Heart left ventricle (tissue), 16 donors: Measurements from ENCODE around the gene SLC29A3. TPM values are rescaled to one million over a fixed set of nuclear protein-coding genes. Genes with fewer than 3 reads are reported as not detected.

Experiments
- ATAC-seq, 4 donors: fragments of 200-7000 bp; cut with Tn5 transposase; one replicate each; pipeline ENCODE4 v1.9.1; 2020 to 2022; ENCODE audit warnings: moderate library complexity in 4 of 4, mild to moderate bottlenecking in 3 of 4, moderate number of reproducible peaks in 1 of 4
- DNase-seq, 5 donors: peaks; one replicate each; pipeline ENCODE4 v3.0.0-alpha.2; 2020
- H3K27ac ChIP-seq, 12 donors: fragments of 200-600 bp; sonication (generic) in 4 of 12; one replicate each; pipeline versions ENCODE4 v1.5.0 to v1.8.0; 2016 to 2022; ENCODE audit warnings: mild to moderate bottlenecking in 2 of 12
- H3K27me3 ChIP-seq, 9 donors: fragments of 200-600 bp; sonication (generic) in 2 of 9; one replicate each; pipeline versions ENCODE4 v1.5.1 to v1.8.0; 2016 to 2022; ENCODE audit warnings: mild to moderate bottlenecking in 3 of 9
- H3K36me3 ChIP-seq, 9 donors: fragments of 200-600 bp; sonication (generic) in 2 of 9; one replicate each; pipeline versions ENCODE4 v1.5.0 to v1.8.0; 2018 to 2022; ENCODE audit warnings: mild to moderate bottlenecking in 2 of 9
- H3K4me1 ChIP-seq, 12 donors: fragments of 200-600 bp; sonication (generic) in 4 of 12; one replicate each; pipeline versions ENCODE4 v1.5.0 to v1.8.0; 2016 to 2022; ENCODE audit warnings: mild to moderate bottlenecking in 3 of 12
- H3K4me3 ChIP-seq, 12 donors: fragments of 200-600 bp; sonication (generic) in 4 of 12; one replicate each; pipeline versions ENCODE4 v1.5.0 to v1.8.0; 2017 to 2022; ENCODE audit warnings: mild to moderate bottlenecking in 9 of 12, moderate library complexity in 4 of 12
- H3K9me3 ChIP-seq, 12 donors: fragments of 200-600 bp; sonication (generic) in 4 of 12; one replicate each; pipeline versions ENCODE4 v1.5.0 to v1.8.0; 2016 to 2022; ENCODE audit warnings: mild to moderate bottlenecking in 1 of 12
- CTCF ChIP-seq, 12 donors: fragments of 200-600 bp; sonication (generic) in 4 of 12; IDR thresholded peaks; one replicate each; pipeline versions ENCODE4 v1.5.0 to v1.8.0; 2018 to 2022; ENCODE audit warnings: antibody characterized with exemption in 12 of 12, mild to moderate bottlenecking in 5 of 12
- POLR2A ChIP-seq, 2 donors: fragments of 450-650 bp; IDR thresholded peaks; one replicate each; pipeline ENCODE4 v1.6.1; 2017; ENCODE audit warnings: antibody characterized with exemption in 2 of 2, mild to moderate bottlenecking in 2 of 2, moderate library complexity in 2 of 2
- WGBS, 4 donors: extraction: QIAGEN DNeasy Blood & Tissue Kit in 2 of 4; methylation state at CpG; one replicate each; pipeline versions ENCODE4 v1.1.5 to v1.1.7; 2013 to 2018; 5-methylcytosine and 5-hydroxymethylcytosine counted together
- intact Hi-C, 10 donors: fragments of 100-400 bp; cut with DNase I; formaldehyde crosslinking; loops; one replicate each; pipeline versions ENCODE4 v1.11.1 to v1.14.2; 2022
- polyA plus RNA-seq, 2 donors: library from polyadenylated mRNA; stranded (reverse); fragments of 200-250 nt; gene quantifications; one replicate each; pipeline ENCODE4 v1.2.3, GENCODE V29; 2013
- total RNA-seq, 9 donors: library from RNA; depleted of rRNA in 2 of 9; stranded (reverse); fragments of >200 nt in 2 of 9; fragmentation: NEBNext Ultra II Directional in 3 of 9; extraction: Animal tissue kit (Norgen Biotek cat#: 25700) in 3 of 9; gene quantifications; one replicate each; pipeline versions ENCODE4 v1.1.0 to v1.2.4, GENCODE V29; 2016 to 2023
- donor health status: ischemic (EF 13 %, LVEDD 7.1; RV severe dilation, severe dysfunction).
- donor health status: healthy with polysubstance abuse.
- donor health status: DM: no; HTN: yes; CAD: no.
- donor health status: DM: no; HTN: no; CAD: no.
- donor health status: ischemic (EF 25% LVEDD 6.9; RV normal size, moderate dysfunction).
- donor health status: ischemic (EF 25% LVEDD 5.7; RV mildly dilated, moderate dysfunction).
- donor health status: healthy.
- donor health status: DM: yes; HTN: yes; CAD: no.
- donor health status: ischemic (EF 35%, LVEDD 5.7; RV mildly dilated, moderate dysfunction).
- donor health status: nonischemic (EF 11% LVEDD 7.7; RV severe dilation, severe dysfunction).
- donor health status: DM: yes; HTN: yes; CAD: no.
- donor health status: PGD.
- donor health status: ischemic (EF 29% LVEDD 5.4; RV normal size, mild dysfunction).
- donor health status: nonischemic (EF 23%, LVEDD 6.1; RV moderate dilation, normal function).

SLC29A3 gene
- total and polyA plus RNA-seq, 11 donors: 0.76 to 6.2 (median 1.6) TPM

GRCh38 chr10:71307469-71308085, 11.5 kb upstream of the SLC29A3 start:
- Histone ChIP-seq H3K27me3 (no peaks in the 10 kb centered on the region), H3K9me3 (peaks cover 0 to 3% (median 0%) of the 10 kb centered on the region in 12 donors), H3K27ac (peak overlapping the region in 1 of 12 donors; percentile 15), H3K36me3 (peaks cover 0 to under 1% (median 0%) of the 10 kb centered on the region in 9 donors), H3K4me1 (peaks cover 0 to 10% (median 0%) of the 10 kb centered on the region in 12 donors), H3K4me3 (no peak overlapping the region)
- no peak for TF ChIP-seq POLR2A (IDR thresholded peaks at IDR 0.05)
- no peak for TF ChIP-seq CTCF (IDR thresholded peaks at IDR 0.05)
- ATAC-seq (peak in 2 of 4 donors; percentile 35 to 38), DNase-seq (no peak)
- intact Hi-C loops: no loop called here
- 78 to 90% (median 88%) methylated on average over 8 of the region's 8 CpGs for WGBS, 4 donors

GRCh38 chr10:71308244-71308643, 10.8 kb upstream of the SLC29A3 start:
- DNase-seq: no peak

GRCh38 chr10:71308985-71309384, 10.1 kb upstream of the SLC29A3 start:
- Histone ChIP-seq H3K4me1 (peaks cover 0 to 24% (median 8%) of the 10 kb centered on the region in 12 donors), H3K9me3 (peaks cover 0 to 3% (median 0%) of the 10 kb centered on the region in 12 donors), H3K4me3 (no peak overlapping the region), H3K36me3 (no peaks in the 10 kb centered on the region), H3K27me3 (no peaks in the 10 kb centered on the region), H3K27ac (no peak overlapping the region)
- DNase-seq (no peak), ATAC-seq (no peak)
- WGBS, 4 donors: 66 to 90% (median 76%) methylated on average over 3 of the region's 3 CpGs
- intact Hi-C loops: no loop called here
- no peak for TF ChIP-seq CTCF (IDR thresholded peaks at IDR 0.05)

More at GRCh38 chr10:71308244-71308643, 10.8 kb upstream of the SLC29A3 start:
- no peak for ATAC-seq
- no peaks in the 10 kb centered on the region for H3K27me3 ChIP-seq
- H3K36me3 ChIP-seq: no peaks in the 10 kb centered on the region
- peaks cover 0 to 3% (median 0%) of the 10 kb centered on the region in 12 donors for H3K9me3 ChIP-seq
- no peak overlapping the region for H3K4me3 ChIP-seq
- no peak for TF ChIP-seq CTCF (IDR thresholded peaks at IDR 0.05)
- no peak for TF ChIP-seq POLR2A (IDR thresholded peaks at IDR 0.05)
- peak overlapping the region in 1 of 12 donors; percentile 15 for H3K27ac ChIP-seq
- intact Hi-C loops: no loop called here
- peaks cover 0 to 17% (median under 1%) of the 10 kb centered on the region in 12 donors for H3K4me1 ChIP-seq
- 90 to 93% (median 92%) methylated on average over 2 of the region's 2 CpGs for WGBS, 4 donors

GRCh38 chr10:71309919-71310318, 9.1 kb upstream of the SLC29A3 start:
- Histone ChIP-seq H3K4me1 (peaks cover 0 to 32% (median 13%) of the 10 kb centered on the region in 12 donors), H3K36me3 (no peaks in the 10 kb centered on the region), H3K27ac (no peak overlapping the region), H3K27me3 (no peaks in the 10 kb centered on the region), H3K9me3 (peaks cover 0 to 3% (median 0%) of the 10 kb centered on the region in 12 donors), H3K4me3 (no peak overlapping the region)
- DNase-seq (no peak), ATAC-seq (no peak)
- 59 to 73% (median 69%) methylated on average over 3 of the region's 3 CpGs for WGBS, 4 donors
- intact Hi-C loops: loop anchor here in 9 of 10 donors (5.0 to 10.0 kb wide), 10 partner anchors 265 to 735 kb away; no protein-coding TSS in a partner anchor
- TF ChIP-seq POLR2A (IDR thresholded peaks at IDR 0.05) (no peak), CTCF (IDR thresholded peaks at IDR 0.05) (no peak)
